Inflammatory macrophage treated with lipopolysaccharide for 4 hours (primary cell): ENCODE results near the gene RDX.
A peak's percentile ranks its signal among the peaks of the same experiment; 100 is the strongest.
"Not testable (repeated sequence)": the region's sequence is repeated elsewhere in the genome, so short reads cannot be mapped to it uniquely, and the experiment has no call there.

ENCODE experiments used
- DNase-seq: peaks from one replicate; pipeline ENCODE4 v3.0.0-alpha.2; 2020

Gene RDX

DNA sequence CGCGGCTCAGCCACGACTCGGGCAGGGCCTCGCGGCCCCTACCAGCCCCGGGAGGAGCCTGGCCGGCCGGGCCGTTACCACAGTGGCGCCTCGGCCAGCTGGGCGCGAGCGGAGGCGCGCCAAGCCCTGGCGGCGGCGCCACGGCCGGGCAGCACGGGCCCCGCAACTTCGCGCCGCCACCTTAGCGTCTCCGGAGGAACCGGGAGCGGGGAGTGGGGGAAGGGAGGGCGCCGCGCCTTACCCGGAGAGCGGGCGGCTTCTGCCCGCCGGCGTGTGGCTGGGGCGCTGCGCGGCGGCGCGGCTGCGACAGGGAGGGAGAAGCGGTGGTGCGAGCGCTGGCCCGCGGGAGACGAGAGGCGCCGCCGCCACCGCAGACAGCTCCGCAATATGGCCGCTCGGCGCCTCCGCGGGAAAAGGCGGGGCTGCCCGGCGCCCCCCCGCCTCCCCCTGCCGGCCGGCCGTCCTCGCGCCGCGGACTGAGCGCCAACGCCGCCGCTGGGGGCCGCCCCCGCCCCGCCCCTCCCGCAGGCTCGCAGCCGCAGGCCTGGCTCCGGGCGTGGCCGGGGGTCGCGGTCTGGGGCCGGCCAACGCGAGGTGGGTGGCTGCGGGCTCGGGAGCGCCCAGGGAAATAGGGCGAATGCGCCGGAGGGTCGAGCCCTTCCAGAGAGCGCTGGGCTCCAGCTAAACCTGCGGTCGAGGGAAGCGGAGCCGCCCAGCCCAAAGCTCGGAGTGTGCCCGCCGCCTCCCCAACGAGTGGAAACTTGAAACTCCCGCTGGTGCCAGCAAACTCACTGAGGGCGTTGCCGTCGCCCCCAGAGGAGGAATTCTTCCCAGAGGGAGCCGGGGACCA lies at the start of gene RDX:
Gene RDX, minus strand, starts transcription at position 389 of the 850 bp plus-strand sequence. CDS start 16,922 bp downstream, outside the sequence.
- peak; percentile 80 for DNase-seq

DNA sequence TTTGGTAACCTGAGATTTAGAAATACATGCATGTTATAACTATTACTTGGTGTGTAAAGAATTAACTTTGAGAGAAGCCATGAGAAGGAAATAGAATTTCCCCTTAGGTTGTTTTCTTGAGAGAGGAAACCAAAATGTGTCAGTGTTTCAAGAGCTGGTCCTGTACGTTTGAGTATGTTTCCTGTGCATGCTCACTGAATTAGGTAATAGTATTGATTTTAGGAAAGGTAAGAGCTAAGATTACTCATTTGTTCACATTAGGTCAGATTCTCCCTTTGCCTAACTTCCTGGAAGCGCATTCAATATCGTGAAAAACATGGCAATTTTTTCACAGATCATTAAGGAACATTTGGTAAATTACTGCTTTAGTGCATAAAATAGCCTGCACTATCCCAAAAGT lies 49.3 kb upstream of the RDX start:
- DNase-seq: peak; percentile 15

DNA sequence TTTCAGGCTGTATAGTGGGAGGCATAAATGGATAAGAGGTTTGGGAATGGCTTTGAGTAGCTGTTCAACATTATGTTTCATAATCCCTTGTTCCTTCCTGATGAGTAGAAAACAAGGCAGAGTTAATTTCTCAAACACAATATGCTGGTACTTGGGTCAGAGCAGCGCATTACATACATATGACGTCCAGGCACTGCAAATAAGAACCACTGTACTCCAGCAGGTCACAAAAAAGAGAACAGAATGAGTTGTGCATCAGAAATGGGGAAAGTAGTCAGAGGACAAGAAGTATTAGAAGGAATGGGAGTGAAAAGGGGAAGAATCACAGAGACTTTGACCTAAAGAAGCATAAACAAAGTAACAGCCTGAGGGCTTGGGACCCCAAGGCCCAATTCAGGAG lies 44.0 kb upstream of the RDX start:
- peak; percentile 39 for DNase-seq

DNA sequence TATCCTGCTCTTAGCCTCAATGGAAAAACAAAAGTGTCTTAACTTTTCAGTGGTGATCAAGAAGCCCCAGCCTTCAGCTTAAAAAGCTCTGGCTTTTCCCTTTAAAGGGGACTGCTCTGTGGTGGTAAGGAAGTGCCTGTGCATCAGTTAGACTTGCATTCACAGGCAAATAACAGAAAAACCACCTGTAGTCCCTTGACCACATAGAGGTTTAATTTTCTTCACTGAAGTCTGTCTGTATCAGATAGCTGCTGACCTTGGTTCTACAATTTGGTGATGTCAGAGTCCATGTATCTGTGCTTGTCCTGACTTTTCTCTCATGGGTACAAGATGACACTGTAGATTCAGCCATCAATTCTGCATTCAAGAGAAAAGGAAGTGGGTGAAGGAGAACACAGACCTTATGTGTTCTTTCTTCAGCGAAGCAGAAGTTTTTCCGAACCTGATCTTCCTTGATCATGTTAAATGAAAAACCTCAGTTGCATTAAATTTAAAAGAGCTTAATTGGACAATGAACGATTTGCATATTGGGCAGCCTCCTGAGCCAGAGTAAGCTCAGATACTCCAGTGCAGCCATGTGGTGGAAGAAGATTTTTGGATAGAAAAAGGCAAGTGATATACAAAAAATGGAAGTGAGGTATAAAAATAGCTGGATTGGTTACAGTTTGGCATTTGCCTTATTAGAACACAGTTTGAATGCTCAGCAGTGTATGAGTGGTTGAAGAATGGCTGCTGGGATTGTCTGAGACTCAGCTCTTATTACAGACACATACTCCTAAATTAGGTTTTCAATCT lies 43.2 kb upstream of the RDX start:
- peak; percentile 33 for DNase-seq

GRCh38 chr11:110338684-110339083 lies 42.3 kb upstream of the RDX start:
- peak; percentile 84 for DNase-seq

DNA sequence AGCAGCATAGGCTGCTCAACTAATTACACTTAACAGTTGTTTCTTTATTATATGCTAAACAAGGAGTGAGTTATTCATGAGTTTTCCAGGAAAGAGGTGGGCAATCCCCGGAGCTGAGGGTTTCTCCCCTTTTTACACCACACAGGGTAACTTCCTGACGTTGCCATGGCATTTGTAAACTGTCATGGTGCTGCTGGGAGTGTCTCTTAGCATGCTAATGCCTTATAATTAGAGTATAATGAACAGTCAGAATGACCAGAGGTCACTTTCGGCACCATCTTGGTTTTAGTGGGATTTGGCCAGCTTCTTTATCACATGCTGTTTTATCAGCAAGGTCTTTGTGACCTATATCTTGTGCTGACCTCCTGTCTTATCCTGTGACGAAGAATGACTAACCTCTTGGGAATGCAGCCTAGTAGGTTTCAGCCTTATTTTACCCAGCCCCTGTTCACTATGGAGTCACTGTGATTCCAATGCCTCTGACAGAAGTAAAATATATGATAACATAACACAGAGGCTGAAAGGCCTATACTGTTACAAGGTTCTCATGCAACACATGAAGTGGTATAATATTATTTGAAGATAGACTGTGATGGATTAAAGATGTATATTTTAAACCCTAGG lies 41.3 kb upstream of the RDX start:
- peak; percentile 32 for DNase-seq

- DNase-seq: no peak
Observed at GRCh38 chr11:110336054-110336453, 39.6 kb upstream of the RDX start.

- no peak for DNase-seq
Observed at GRCh38 chr11:110335358-110335757, 38.9 kb upstream of the RDX start.

DNA sequence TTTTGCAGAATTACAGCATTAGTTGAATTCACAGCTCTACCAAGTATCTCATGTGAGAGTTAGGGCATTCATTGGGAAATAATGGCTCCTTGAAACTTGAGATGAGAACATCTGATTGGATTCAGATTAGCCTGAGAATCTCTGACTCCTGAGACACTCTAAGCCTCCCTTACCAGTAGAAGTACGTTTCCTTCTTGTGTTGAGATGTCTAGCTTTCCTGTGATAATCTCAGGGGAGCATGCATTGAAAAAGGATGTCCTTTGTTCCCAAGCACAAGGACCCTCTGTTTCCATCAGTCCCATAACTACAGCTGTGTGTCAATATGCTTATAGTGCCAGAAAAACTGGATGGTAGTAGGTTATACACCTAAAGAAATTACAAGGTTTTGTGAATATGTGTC lies 35.2 kb upstream of the RDX start:
- no peak for DNase-seq

- DNase-seq: no peak
Observed at GRCh38 chr11:110329445-110329844, 33.0 kb upstream of the RDX start.

DNA sequence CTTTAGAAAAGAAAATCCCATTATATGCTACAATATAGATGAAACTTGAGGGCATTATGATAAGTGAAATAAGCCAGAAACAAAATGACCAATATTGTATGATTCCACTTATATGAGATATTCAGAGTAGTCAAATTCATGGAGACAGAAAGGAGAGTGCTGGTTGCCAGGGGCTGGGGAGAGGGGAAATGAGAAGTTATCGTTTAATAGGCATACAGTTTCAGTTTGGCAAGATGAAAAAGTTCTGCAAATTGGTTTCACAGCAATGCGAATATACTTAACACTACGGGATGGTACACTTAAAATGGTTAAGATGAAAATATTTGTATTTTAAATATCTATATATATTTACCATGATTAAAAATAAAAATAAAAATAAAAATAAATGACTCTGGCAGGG lies 31.1 kb upstream of the RDX start:
- no peak for DNase-seq

- no peak for DNase-seq
Observed at GRCh38 chr11:110323786-110324185, 27.4 kb upstream of the RDX start.

DNA sequence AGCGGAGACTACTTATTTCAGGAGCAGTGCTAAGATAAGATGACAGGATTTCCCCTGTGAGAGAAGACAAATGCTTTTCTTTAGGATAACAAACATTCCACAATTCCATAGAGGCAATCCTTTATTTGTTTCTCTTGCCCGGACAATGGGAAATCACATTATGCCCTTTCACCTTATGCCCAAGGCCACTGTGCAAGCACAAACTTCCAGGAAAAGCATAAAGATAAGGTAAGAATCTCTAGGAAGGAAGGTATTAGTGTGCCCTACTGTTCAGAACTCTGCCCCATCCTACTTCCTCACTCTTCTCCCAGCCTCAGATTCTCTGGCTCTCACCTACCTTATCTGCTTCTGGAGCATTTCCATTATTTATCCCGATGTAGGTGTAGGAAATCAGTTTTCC lies 23.1 kb upstream of the RDX start:
- DNase-seq: no peak

GRCh38 chr11:110318638-110319404 lies 22.4 kb upstream of the RDX start:
- peak; percentile 62 for DNase-seq

DNA sequence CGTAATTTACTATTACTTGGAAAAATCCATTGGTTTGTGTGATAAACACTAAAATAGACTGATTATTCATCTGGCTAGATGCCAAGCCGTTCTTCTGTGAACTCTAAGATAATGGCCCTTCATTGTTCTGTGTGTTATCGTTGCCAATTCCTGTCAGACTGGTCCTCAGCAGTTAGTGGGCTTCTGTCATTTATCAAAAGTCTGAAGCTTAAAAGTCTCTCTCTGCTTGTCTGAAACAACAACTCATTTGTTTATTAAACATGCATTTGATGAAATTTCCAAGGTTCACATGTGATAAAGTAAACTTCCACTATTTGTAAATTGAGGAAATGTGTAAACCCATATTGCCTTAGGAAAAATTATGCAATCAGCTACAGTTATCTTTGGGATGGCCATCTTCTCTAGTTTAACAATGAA lies 21.1 kb upstream of the RDX start:
- DNase-seq: peak; percentile 90

- peak; percentile 10 for DNase-seq
Observed at GRCh38 chr11:110314366-110315095, 18.1 kb upstream of the RDX start.

GRCh38 chr11:110312670-110313069 lies 16.3 kb upstream of the RDX start:
- peak; percentile 21 for DNase-seq

DNA sequence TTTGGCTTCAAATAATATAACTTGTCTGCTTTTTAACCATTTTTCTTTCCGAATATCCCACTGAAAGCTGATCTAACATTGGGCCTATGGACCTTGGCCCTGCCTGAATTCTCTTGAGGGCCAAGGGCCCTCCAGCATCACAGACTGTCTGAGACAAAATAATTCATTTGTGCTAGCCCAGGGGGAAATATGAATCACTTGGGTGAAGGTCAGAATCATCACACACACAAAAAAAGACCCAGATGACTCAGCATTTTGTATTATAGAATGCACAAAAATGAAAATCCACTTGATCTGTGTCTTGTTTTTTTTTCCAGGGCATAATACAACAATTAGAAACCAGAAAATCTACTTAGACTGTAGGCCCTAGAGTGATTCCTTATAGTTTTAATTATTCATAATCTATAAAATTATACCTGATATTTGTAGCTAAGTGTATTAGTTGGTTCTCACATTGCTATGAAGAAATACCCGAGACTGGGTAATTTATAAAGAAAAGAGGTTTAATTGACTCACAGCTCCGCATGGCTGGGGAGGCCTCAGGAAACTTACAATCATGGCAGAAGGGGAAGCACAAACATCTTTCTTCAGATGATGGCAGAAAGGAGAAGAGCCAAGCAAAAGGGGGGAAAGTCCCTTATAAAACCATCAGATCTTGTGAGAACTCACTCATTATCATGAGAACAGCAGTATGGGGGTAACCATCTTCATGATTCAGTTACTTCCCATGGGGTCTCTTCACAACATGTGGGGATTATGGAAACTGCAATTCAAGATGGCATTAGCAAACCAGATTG lies 15.6 kb upstream of the RDX start:
- peak; percentile 88 for DNase-seq

DNA sequence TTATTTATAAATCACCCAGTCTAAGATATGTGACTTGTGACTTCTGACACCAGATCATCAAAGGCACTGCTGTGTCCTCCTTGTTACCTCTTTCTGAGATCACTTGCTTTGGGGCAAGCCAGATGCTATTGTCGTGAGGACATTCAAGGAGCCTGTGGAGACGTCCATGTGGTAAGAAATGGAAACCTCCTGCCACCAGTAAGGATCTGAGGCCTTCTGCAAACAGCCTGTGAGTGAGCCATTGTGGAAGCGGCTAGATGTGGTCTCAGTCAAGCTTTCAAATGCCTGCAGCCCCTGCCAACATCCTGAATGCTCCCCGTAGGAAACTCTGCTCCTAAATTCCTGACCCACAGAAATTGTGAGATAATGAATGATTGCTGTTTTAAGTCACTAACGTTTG lies 11.7 kb upstream of the RDX start:
- no peak for DNase-seq

GRCh38 chr11:110306019-110306388 lies 9.6 kb upstream of the RDX start:
- DNase-seq: not testable (repeated sequence)
